H9 (cell line): ENCODE measurements around the gene PPP3CA. TPM values are rescaled to one million over a fixed set of nuclear protein-coding genes. Genes with fewer than 3 reads are reported as not detected.

Experiments used
- DNase-seq: peaks from one replicate; pipeline ENCODE4 v3.0.0-alpha.2; 2017
- H2AFZ ChIP-seq: one replicate; pipeline ENCODE4 v1.6.1; 2013; ENCODE audit warnings: mild to moderate bottlenecking, low read length, control low read depth, moderate library complexity
- H2AK5ac ChIP-seq: 2 replicates; pipeline ENCODE4 v1.6.1; 2013; ENCODE audit warnings: low read length, control low read depth, mixed read lengths; ENCODE audit not compliant: insufficient read length
- H2BK120ac ChIP-seq: one replicate; pipeline ENCODE4 v1.6.1; 2013; ENCODE audit warnings: low read depth, mild to moderate bottlenecking, low read length, control low read depth, inconsistent platforms; ENCODE audit not compliant: poor library complexity, severe bottlenecking
- H2BK12ac ChIP-seq: 2 replicates; pipeline ENCODE4 v1.6.1; 2013; ENCODE audit warnings: low read length, control low read depth, mixed read lengths, low read depth; ENCODE audit not compliant: insufficient read length
- H2BK15ac ChIP-seq: 2 replicates; pipeline ENCODE4 v1.6.1; 2013; ENCODE audit warnings: low read depth, low read length, control low read depth
- H2BK20ac ChIP-seq: one replicate; pipeline ENCODE4 v1.6.1; 2013; ENCODE audit warnings: low read depth, mild to moderate bottlenecking, low read length, control low read depth, inconsistent platforms; ENCODE audit not compliant: poor library complexity, severe bottlenecking
- H2BK5ac ChIP-seq: 2 replicates; pipeline ENCODE4 v1.6.1; 2013; ENCODE audit warnings: low read length, control low read depth, mixed read lengths; ENCODE audit not compliant: insufficient read length
- H3K14ac ChIP-seq: 2 replicates; pipeline ENCODE4 v1.6.1; 2013; ENCODE audit warnings: low read length, control low read depth; ENCODE audit not compliant: insufficient read depth
- H3K18ac ChIP-seq: 2 replicates; pipeline ENCODE4 v1.6.1; 2013; ENCODE audit warnings: low read depth, mild to moderate bottlenecking, mixed read lengths, low read length, control low read depth; ENCODE audit not compliant: insufficient read length
- H3K23ac ChIP-seq: 2 replicates; pipeline ENCODE4 v1.6.1; 2013; ENCODE audit warnings: low read length, control low read depth, mixed read lengths, low read depth; ENCODE audit not compliant: insufficient read length
- H3K23me2 ChIP-seq: 2 replicates; pipeline ENCODE4 v1.6.1; 2013; ENCODE audit warnings: low read depth, mild to moderate bottlenecking, mixed read lengths, low read length, control low read depth; ENCODE audit not compliant: insufficient read length, poor library complexity, severe bottlenecking
- H3K27ac ChIP-seq: 2 replicates; pipeline ENCODE4 v1.5.1; 2013; ENCODE audit warnings: low read length, control low read depth, mixed read lengths, low read depth; ENCODE audit not compliant: insufficient read length
- H3K27me3 ChIP-seq: 2 replicates; pipeline ENCODE4 v1.6.1; 2013; ENCODE audit warnings: low read length, control low read depth, inconsistent platforms; ENCODE audit not compliant: insufficient read depth
- H3K4ac ChIP-seq: 2 replicates; pipeline ENCODE4 v1.6.1; 2013; ENCODE audit warnings: low read depth, mild to moderate bottlenecking, control low read depth, inconsistent platforms, low read length, moderate library complexity
- H3K4me1 ChIP-seq: 2 replicates; pipeline ENCODE4 v1.6.1; 2013; ENCODE audit warnings: low read length, control low read depth, inconsistent platforms; ENCODE audit not compliant: insufficient read depth
- H3K4me2 ChIP-seq: 2 replicates; pipeline ENCODE4 v1.6.1; 2013; ENCODE audit warnings: low read length, control low read depth, mixed read lengths; ENCODE audit not compliant: insufficient read length, insufficient read depth
- H3K56ac ChIP-seq: 2 replicates; pipeline ENCODE4 v1.6.1; 2013; ENCODE audit warnings: low read depth, mild to moderate bottlenecking, mixed read lengths, low read length, control low read depth; ENCODE audit not compliant: insufficient read length
- H3K79me1 ChIP-seq: 2 replicates; pipeline ENCODE4 v1.6.1; 2013; ENCODE audit warnings: low read depth, mild to moderate bottlenecking, moderate library complexity, low read length, control low read depth, inconsistent platforms; ENCODE audit not compliant: insufficient read depth, poor library complexity, severe bottlenecking
- H3K79me2 ChIP-seq: 2 replicates; pipeline ENCODE4 v1.6.1; 2013; ENCODE audit warnings: low read length, control low read depth, inconsistent platforms; ENCODE audit not compliant: insufficient read depth
- H3K9ac ChIP-seq: 2 replicates; pipeline ENCODE4 v1.6.1; 2013; ENCODE audit warnings: low read length, control low read depth, mixed read lengths; ENCODE audit not compliant: insufficient read length; ENCODE audit errors: extremely low read depth
- H3K9me3 ChIP-seq: one replicate; pipeline ENCODE4 v1.6.1; 2013; ENCODE audit warnings: low read depth, low read length, inconsistent platforms; ENCODE audit not compliant: control insufficient read depth
- H3T11ph ChIP-seq: one replicate; pipeline ENCODE4 v1.6.1; 2013; ENCODE audit warnings: mild to moderate bottlenecking, low read length, control low read depth, inconsistent platforms
- H4K20me1 ChIP-seq: one replicate; pipeline ENCODE4 v1.6.1; 2013; ENCODE audit not compliant: control insufficient read depth, insufficient read length, insufficient read depth
- H4K5ac ChIP-seq: 2 replicates; pipeline ENCODE4 v1.6.1; 2013; ENCODE audit warnings: low read depth, mild to moderate bottlenecking, mixed read lengths, low read length, control low read depth; ENCODE audit not compliant: insufficient read length
- H4K8ac ChIP-seq: replicated peaks from 2 replicates; pipeline ENCODE4 v1.6.1; 2013; ENCODE audit warnings: low read length, control low read depth, mixed read lengths, low read depth; ENCODE audit not compliant: insufficient read length
- H4K91ac ChIP-seq: 2 replicates; pipeline ENCODE4 v1.6.1; 2013; ENCODE audit warnings: low read depth, mild to moderate bottlenecking, moderate library complexity, mixed read lengths, low read length, control low read depth; ENCODE audit not compliant: insufficient read length
- H3K27ac Mint-ChIP-seq, 3 experiments: 2 replicates in 2 of 3; 3 replicates in 1 of 3; pipeline ENCODE4 v1.8.0; 2020 to 2021; ENCODE audit warnings: mixed read lengths in 3 of 3, mild to moderate bottlenecking in 1 of 3, moderate library complexity in 1 of 3
- H3K27me3 Mint-ChIP-seq: 2 replicates; pipeline ENCODE4 v1.8.0; 2021; ENCODE audit warnings: low read depth, mild to moderate bottlenecking, moderate library complexity, mixed read lengths
- H3K36me3 Mint-ChIP-seq, 3 experiments: 2 replicates in 2 of 3; 3 replicates in 1 of 3; pipeline ENCODE4 v1.8.0; 2020 to 2021; ENCODE audit warnings: low read depth in 3 of 3, mixed read lengths in 3 of 3; ENCODE audit not compliant: insufficient read depth in 1 of 3
- H3K4me1 Mint-ChIP-seq, 2 experiments: 2 replicates each; pipeline ENCODE4 v1.8.0; 2020; ENCODE audit warnings: mixed read lengths in 2 of 2
- H3K4me3 Mint-ChIP-seq, 2 experiments: 2 replicates in 1 of 2; 3 replicates in 1 of 2; pipeline ENCODE4 v1.8.0; 2020 to 2021; ENCODE audit warnings: mild to moderate bottlenecking in 2 of 2, mixed read lengths in 2 of 2, moderate library complexity in 1 of 2
- H3K9me3 Mint-ChIP-seq, 2 experiments: 2 replicates in 1 of 2; 3 replicates in 1 of 2; pipeline ENCODE4 v1.8.0; 2020; ENCODE audit warnings: mild to moderate bottlenecking in 2 of 2, mixed read lengths in 2 of 2, moderate library complexity in 1 of 2
- CTCF ChIP-seq: fragments of 200-600 bp; sonication (generic); conservative IDR thresholded peaks from 3 replicates; pipeline ENCODE4 v1.8.0; 2021; ENCODE audit warnings: antibody characterized with exemption, mild to moderate bottlenecking
- total RNA-seq: library from RNA; stranded (reverse); gene quantifications from 2 replicates; pipeline ENCODE4 v1.2.1, GENCODE V29; 2021

PPP3CA gene
- total RNA-seq, 1 experiment from 2014 or later = 16.8 TPM

GRCh38 chr4:101081166-101081565 is 266.2 kb downstream of the PPP3CA start:
- Histone ChIP-seq H3K4ac (no peak overlapping the region), H3K4me1 (no peaks in the 10 kb centered on the region), H3K18ac (no peak overlapping the region), H2BK120ac (no peak overlapping the region), H3K56ac (no peak overlapping the region), H3K27ac (no peak overlapping the region), H3K9ac (no peak overlapping the region), H4K8ac (no peak overlapping the region), H3K23ac (no peak overlapping the region), H2BK12ac (no peak overlapping the region), H3K9me3 (no peaks in the 10 kb centered on the region), H3K4me2 (no peak overlapping the region), H2BK15ac (no peak overlapping the region), H2AFZ (no peak overlapping the region), H3K27me3 (no peaks in the 10 kb centered on the region), H3K23me2 (no peaks in the 10 kb centered on the region), H2BK20ac (no peak overlapping the region), H3T11ph (no peak overlapping the region), H2AK5ac (no peak overlapping the region), H4K20me1 (no peaks in the 10 kb centered on the region), H4K91ac (no peak overlapping the region), H4K5ac (no peak overlapping the region), H3K79me1 (no peaks in the 10 kb centered on the region), H3K79me2 (no peaks in the 10 kb centered on the region), H2BK5ac (no peak overlapping the region), H3K14ac (no peak overlapping the region)
- Mint-ChIP-seq H3K9me3 (no peaks in the 10 kb centered on the region), H3K27ac (no peak overlapping the region), H3K36me3 (peaks cover 0 to 4% (median 2%) of the 10 kb centered on the region in 3 experiments; a peak in 2 of 7 replicates), H3K4me1 (peaks cover 4% of the 10 kb centered on the region in 2 experiments), H3K27me3 (no peaks in the 10 kb centered on the region), H3K4me3 (no peak overlapping the region)
- no peak for TF ChIP-seq CTCF
- DNase-seq = no peak
